ENCODE data around the gene ZNF862. TPM values are rescaled to one million over a fixed set of nuclear protein-coding genes. Genes with fewer than 3 reads are reported as not detected.

The ZNF862 gene
- total RNA-seq, 2 donors from 2014 or later: 31.4 to 39.0 TPM

- Mint-ChIP-seq H3K27me3 (ENCODE audit: low read depth) (no peaks in the 10 kb centered on the region), H3K36me3 (ENCODE audit: insufficient read depth in 2 of 2) (no peaks in the 10 kb centered on the region), H3K4me1 (ENCODE audit: low read depth) (no peaks in the 10 kb centered on the region), H3K27ac (no peak overlapping the region), H3K4me3 (no peak overlapping the region), H3K9me3 (no peaks in the 10 kb centered on the region)
- DNase-seq (no peak), ATAC-seq (replicated peaks in 1 of 2) (no peak)
These were observed 38.0 kb upstream of the ZNF862 start for GRCh38 chr7:149800169-149800555.

GRCh38 chr7:149801002-149801566, 37.1 kb upstream of the ZNF862 start:
- H3K36me3 Mint-ChIP-seq (ENCODE audit: insufficient read depth in 2 of 2): no peaks in the 10 kb centered on the region
- H3K9me3 Mint-ChIP-seq: no peaks in the 10 kb centered on the region
- H3K4me1 Mint-ChIP-seq (ENCODE audit: low read depth): no peaks in the 10 kb centered on the region
- DNase-seq (no peak), ATAC-seq (replicated peaks in 1 of 2) (no peak)
- no peaks in the 10 kb centered on the region for H3K27me3 Mint-ChIP-seq (ENCODE audit: low read depth)
- no peak overlapping the region for H3K27ac Mint-ChIP-seq
- no peak overlapping the region for H3K4me3 Mint-ChIP-seq

- no peak overlapping the region for H3K27ac Mint-ChIP-seq
- no peaks in the 10 kb centered on the region for H3K4me1 Mint-ChIP-seq (ENCODE audit: low read depth)
- DNase-seq: no peak
- no peaks in the 10 kb centered on the region for H3K27me3 Mint-ChIP-seq (ENCODE audit: low read depth)
- H3K4me3 Mint-ChIP-seq: no peak overlapping the region
- no peaks in the 10 kb centered on the region for H3K9me3 Mint-ChIP-seq
- H3K36me3 Mint-ChIP-seq (ENCODE audit: insufficient read depth in 2 of 2): no peaks in the 10 kb centered on the region
- no peak for ATAC-seq (replicated peaks in 1 of 2)
These were observed 36.4 kb upstream of the ZNF862 start for GRCh38 chr7:149801816-149802215.

- H3K9me3 Mint-ChIP-seq: no peaks in the 10 kb centered on the region
- no peaks in the 10 kb centered on the region for H3K36me3 Mint-ChIP-seq (ENCODE audit: insufficient read depth in 2 of 2)
- ATAC-seq (replicated peaks in 1 of 2) (no peak), DNase-seq (no peak)
- H3K4me3 Mint-ChIP-seq: no peak overlapping the region
- no peaks in the 10 kb centered on the region for H3K27me3 Mint-ChIP-seq (ENCODE audit: low read depth)
- no peaks in the 10 kb centered on the region for H3K4me1 Mint-ChIP-seq (ENCODE audit: low read depth)
- no peak overlapping the region for H3K27ac Mint-ChIP-seq
These were observed 35.2 kb upstream of the ZNF862 start for GRCh38 chr7:149802966-149803365.

- Mint-ChIP-seq H3K27me3 (ENCODE audit: low read depth) (no peaks in the 10 kb centered on the region), H3K9me3 (no peaks in the 10 kb centered on the region), H3K27ac (no peak overlapping the region), H3K4me1 (ENCODE audit: low read depth) (no peaks in the 10 kb centered on the region), H3K4me3 (no peak overlapping the region), H3K36me3 (ENCODE audit: insufficient read depth in 2 of 2) (no peaks in the 10 kb centered on the region)
- no peak for DNase-seq
- ATAC-seq (replicated peaks in 1 of 2): no peak
These were observed 34.6 kb upstream of the ZNF862 start for GRCh38 chr7:149803551-149804074.

- H3K9me3 Mint-ChIP-seq: no peaks in the 10 kb centered on the region
- no peak overlapping the region for H3K4me3 Mint-ChIP-seq
- H3K27ac Mint-ChIP-seq: no peak overlapping the region
- DNase-seq (no peak), ATAC-seq (replicated peaks in 1 of 2) (no peak)
- H3K36me3 Mint-ChIP-seq (ENCODE audit: insufficient read depth in 2 of 2): no peaks in the 10 kb centered on the region
- H3K27me3 Mint-ChIP-seq (ENCODE audit: low read depth): no peaks in the 10 kb centered on the region
- no peaks in the 10 kb centered on the region for H3K4me1 Mint-ChIP-seq (ENCODE audit: low read depth)
These were observed 34.1 kb upstream of the ZNF862 start for GRCh38 chr7:149804106-149804505.

GRCh38 chr7:149806726-149807125, 31.4 kb upstream of the ZNF862 start:
- Mint-ChIP-seq H3K4me1 (ENCODE audit: low read depth) (no peaks in the 10 kb centered on the region), H3K27ac (no peak overlapping the region), H3K36me3 (ENCODE audit: insufficient read depth in 2 of 2) (no peaks in the 10 kb centered on the region), H3K9me3 (no peaks in the 10 kb centered on the region), H3K4me3 (no peak overlapping the region), H3K27me3 (ENCODE audit: low read depth) (no peaks in the 10 kb centered on the region)
- no peak for DNase-seq
- peak in 1 of 2 donors; percentile 13 for ATAC-seq (replicated peaks in 1 of 2)

- Mint-ChIP-seq H3K4me1 (ENCODE audit: low read depth) (no peaks in the 10 kb centered on the region), H3K4me3 (no peak overlapping the region), H3K27ac (no peak overlapping the region), H3K27me3 (ENCODE audit: low read depth) (no peaks in the 10 kb centered on the region), H3K36me3 (ENCODE audit: insufficient read depth in 2 of 2) (no peaks in the 10 kb centered on the region), H3K9me3 (no peaks in the 10 kb centered on the region)
- DNase-seq (no peak), ATAC-seq (replicated peaks in 1 of 2) (no peak)
These were observed 29.9 kb upstream of the ZNF862 start for GRCh38 chr7:149808311-149808710.

- DNase-seq: no peak
- Mint-ChIP-seq H3K36me3 (ENCODE audit: insufficient read depth in 2 of 2) (no peaks in the 10 kb centered on the region), H3K9me3 (no peaks in the 10 kb centered on the region), H3K4me3 (no peak overlapping the region), H3K27ac (no peak overlapping the region), H3K27me3 (ENCODE audit: low read depth) (no peaks in the 10 kb centered on the region), H3K4me1 (ENCODE audit: low read depth) (no peaks in the 10 kb centered on the region)
- ATAC-seq (replicated peaks in 1 of 2): no peak
These were observed 29.0 kb upstream of the ZNF862 start for GRCh38 chr7:149809215-149809614.

GRCh38 chr7:149811221-149811620, 27.0 kb upstream of the ZNF862 start:
- H3K4me3 Mint-ChIP-seq: no peak overlapping the region
- no peaks in the 10 kb centered on the region for H3K9me3 Mint-ChIP-seq
- ATAC-seq (replicated peaks in 1 of 2): no peak
- H3K36me3 Mint-ChIP-seq (ENCODE audit: insufficient read depth in 2 of 2): no peaks in the 10 kb centered on the region
- no peaks in the 10 kb centered on the region for H3K4me1 Mint-ChIP-seq (ENCODE audit: low read depth)
- no peak overlapping the region for H3K27ac Mint-ChIP-seq
- DNase-seq: no peak
- H3K27me3 Mint-ChIP-seq (ENCODE audit: low read depth): no peaks in the 10 kb centered on the region

GRCh38 chr7:149811831-149812490, 26.2 kb upstream of the ZNF862 start:
- Mint-ChIP-seq H3K27ac (no peak overlapping the region), H3K36me3 (ENCODE audit: insufficient read depth in 2 of 2) (no peaks in the 10 kb centered on the region), H3K4me1 (ENCODE audit: low read depth) (no peaks in the 10 kb centered on the region), H3K9me3 (no peaks in the 10 kb centered on the region), H3K4me3 (no peak overlapping the region), H3K27me3 (ENCODE audit: low read depth) (no peaks in the 10 kb centered on the region)
- DNase-seq (no peak), ATAC-seq (replicated peaks in 1 of 2) (no peak)

- H3K27ac Mint-ChIP-seq: no peak overlapping the region
- H3K27me3 Mint-ChIP-seq (ENCODE audit: low read depth): no peaks in the 10 kb centered on the region
- DNase-seq (no peak), ATAC-seq (replicated peaks in 1 of 2) (no peak)
- no peaks in the 10 kb centered on the region for H3K4me1 Mint-ChIP-seq (ENCODE audit: low read depth)
- H3K4me3 Mint-ChIP-seq: no peak overlapping the region
- no peaks in the 10 kb centered on the region for H3K36me3 Mint-ChIP-seq (ENCODE audit: insufficient read depth in 2 of 2)
- H3K9me3 Mint-ChIP-seq: no peaks in the 10 kb centered on the region
These were observed 24.7 kb upstream of the ZNF862 start for GRCh38 chr7:149813254-149814035.

- no peak overlapping the region for H3K27ac Mint-ChIP-seq
- no peaks in the 10 kb centered on the region for H3K4me1 Mint-ChIP-seq (ENCODE audit: low read depth)
- H3K36me3 Mint-ChIP-seq (ENCODE audit: insufficient read depth in 2 of 2): no peaks in the 10 kb centered on the region
- no peaks in the 10 kb centered on the region for H3K9me3 Mint-ChIP-seq
- DNase-seq: no peak
- ATAC-seq (replicated peaks in 1 of 2): no peak
- H3K4me3 Mint-ChIP-seq: no peak overlapping the region
- H3K27me3 Mint-ChIP-seq (ENCODE audit: low read depth): no peaks in the 10 kb centered on the region
These were observed 23.7 kb upstream of the ZNF862 start for GRCh38 chr7:149814494-149814893.

Measured in activated T-cell treated with anti-CD3 and anti-CD28 coated beads, Interleukin-2, amount 50 U/mL, for 72 hours (primary cell).